Bladder microvascular endothelial cell (primary cell): Measurements from ENCODE around the gene HBA1. TPM values are rescaled to one million over a fixed set of nuclear protein-coding genes. Genes with fewer than 3 reads are reported as not detected.

Experiments used
- total RNA-seq: library from RNA; depleted of rRNA; stranded (reverse); fragments of >200 nt; gene quantifications from 2 replicates; pipeline ENCODE4 v1.2.3, GENCODE V29; 2014

The HBA1 gene
- not detected in 2 replicates for total RNA-seq

GRCh38 chr16:176477-177382 is at the start of gene HBA1:
Gene HBA1, plus strand, starts transcription at chr16:176680. Its CDS starts 37 bp downstream, at chr16:176717.

GRCh38 chr16:152141-153128 is 24.0 kb upstream of the HBA1 start, which contains the start of gene HBZ:
Gene HBZ, plus strand, starts transcription at chr16:152644. Its CDS starts 266 bp downstream, at chr16:152910.

GRCh38 chr16:165539-166374 is 10.7 kb upstream of the HBA1 start, which contains the start of gene HBM:
Gene HBM, plus strand, starts transcription at chr16:165978. Its CDS starts 20 bp downstream, at chr16:165998.

GRCh38 chr16:172374-172941 is 4.0 kb upstream of the HBA1 start, which contains the start of gene HBA2:
Gene HBA2, plus strand, starts transcription at chr16:172876. Its CDS starts 37 bp downstream, at chr16:172913.

GRCh38 chr16:180101-180675 is 3.7 kb downstream of the HBA1 start, which contains the start of gene HBQ1:
Gene HBQ1, plus strand, starts transcription at chr16:180459. Its CDS starts 28 bp downstream, at chr16:180487.

Other genes starting within 250 kb of the HBA1 start
- gene POLR3K, start 123.1 kb upstream of the HBA1 start, total RNA-seq: 5.5 and 7.3 TPM in 2 replicates
- 18.9 and 47.1 TPM in 2 replicates for gene SNRNP25, start 122.9 kb upstream of the HBA1 start, total RNA-seq
- gene RHBDF1, start 104.0 kb upstream of the HBA1 start, total RNA-seq: 17.8 and 43.6 TPM in 2 replicates
- 77.2 and 180 TPM in 2 replicates for gene MPG, start 98.5 kb upstream of the HBA1 start, total RNA-seq
- gene NPRL3, start 38.0 kb upstream of the HBA1 start, total RNA-seq: 3.1 and 16.6 TPM in 2 replicates
- gene HBZ, start 24.0 kb upstream of the HBA1 start, total RNA-seq: 0.19 TPM in 1 of 2 replicates, not detected in the other
- not detected in 2 replicates for gene HBM, start 10.7 kb upstream of the HBA1 start, total RNA-seq
- 0.32 TPM in 1 of 2 replicates, not detected in the other for gene HBA2, start 3.8 kb upstream of the HBA1 start, total RNA-seq
- gene HBQ1, start 3.8 kb downstream of the HBA1 start, total RNA-seq: 0.97 TPM in 1 of 2 replicates, not detected in the other
- 29.1 and 51.1 TPM in 2 replicates for gene LUC7L, start 52.8 kb downstream of the HBA1 start, total RNA-seq
- 30.1 and 67.4 TPM in 2 replicates for gene FAM234A, start 58.1 kb downstream of the HBA1 start, total RNA-seq
- 0.81 and 1.6 TPM in 2 replicates for gene RGS11, start 99.3 kb downstream of the HBA1 start, total RNA-seq
- 0.13 TPM in 1 of 2 replicates, not detected in the other for gene ARHGDIG, start 103.9 kb downstream of the HBA1 start, total RNA-seq
- not detected in 2 replicates for gene PDIA2, start 106.5 kb downstream of the HBA1 start, total RNA-seq
- gene AXIN1, start 176.0 kb downstream of the HBA1 start, total RNA-seq: 16.4 and 27.1 TPM in 2 replicates
- 61.0 and 77.7 TPM in 2 replicates for gene MRPL28, start 193.9 kb downstream of the HBA1 start, total RNA-seq
- 82.7 and 108 TPM in 2 replicates for gene PGAP6, start 205.3 kb downstream of the HBA1 start, total RNA-seq
- 44.0 and 53.7 TPM in 2 replicates for gene NME4, start 220.5 kb downstream of the HBA1 start, total RNA-seq
- gene DECR2, start 225.2 kb downstream of the HBA1 start, total RNA-seq: 14.2 and 19.1 TPM in 2 replicates
- 17.5 and 41.9 TPM in 2 replicates for gene RAB11FIP3, start 249.0 kb downstream of the HBA1 start, total RNA-seq